ENCODE results near the gene CDH24.

CDH24 gene

DNA sequence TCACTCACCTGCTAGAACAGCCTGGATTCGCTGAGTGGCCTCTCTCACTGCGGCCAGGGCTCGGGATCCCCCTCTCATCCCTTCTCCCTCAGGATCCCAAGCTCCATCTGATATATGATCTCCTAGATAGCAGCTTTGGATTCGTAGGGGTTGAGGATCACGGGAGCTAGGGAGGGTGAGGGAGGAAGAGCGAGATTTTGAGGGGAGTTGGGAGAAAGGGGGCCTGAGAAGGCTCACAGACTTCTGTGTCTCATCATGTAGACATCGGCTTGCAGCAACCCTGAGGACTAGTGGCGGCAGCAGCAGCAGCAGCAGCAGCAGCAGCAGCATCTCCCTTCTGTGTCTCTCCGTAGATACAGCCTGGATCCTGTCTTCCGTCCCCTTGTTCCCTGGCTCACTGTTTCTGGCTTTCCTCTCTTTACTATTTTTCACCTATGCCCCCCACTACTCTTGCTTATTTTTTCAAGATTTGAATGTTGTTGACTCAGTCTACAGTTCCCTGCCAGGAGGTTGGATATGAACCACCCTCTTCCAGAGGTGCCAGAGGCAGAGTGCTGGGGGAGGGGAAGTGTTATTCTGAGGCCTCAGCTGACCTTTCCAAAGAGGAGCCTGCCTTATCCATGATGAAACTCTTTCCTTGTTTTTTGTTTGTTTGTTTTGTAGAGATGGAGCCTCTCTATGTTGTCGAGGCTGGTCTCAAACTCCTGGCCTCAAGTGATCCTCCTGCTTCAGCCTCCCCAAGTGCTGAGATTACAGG lies 47.4 kb upstream of the CDH24 start, which contains the start of gene CIROP:
CIROP (minus strand) TSS at position 399 of the 757 bp plus-strand sequence; CDS start at position 330, 69 bp downstream.
- Histone ChIP-seq H3K9me2 (replicated peaks; ENCODE audit: insufficient read depth, low read length) (no peaks in the 10 kb centered on the region), H2AFZ (ENCODE audit: low read length) (no peak within 1 kb of the TSS), H3K9ac (ENCODE audit: low read length) (no peak within 1 kb of the TSS), H3K27me3 (replicated peaks; ENCODE audit: insufficient read depth, low read length) (no peaks in the 10 kb centered on the region), H3K79me2 (ENCODE audit: low read length) (no peaks in the 10 kb centered on the region), H3K4me3 (ENCODE audit: low read length) (no peak within 1 kb of the TSS), H3K4me2 (ENCODE audit: low read depth, low read length) (no peak within 1 kb of the TSS), H3K9me3 (replicated peaks; ENCODE audit: insufficient read depth, low read length) (no peaks in the 10 kb centered on the region), H4K20me1 (ENCODE audit: insufficient read depth, low read length) (no peaks in the 10 kb centered on the region), H3K36me3 (replicated peaks; ENCODE audit: insufficient read depth, low read length) (no peaks in the 10 kb centered on the region), H3K27ac (ENCODE audit: low read length) (no peak within 1 kb of the TSS), H3F3A (ENCODE audit: insufficient read depth, low read length) (no peaks in the 10 kb centered on the region), H3K4me1 (ENCODE audit: low read length) (peaks cover 9% of the 10 kb centered on the region)
- no peak for DNase-seq
- TF ChIP-seq EZH2phosphoT487 (IDR thresholded peaks at IDR 0.05; ENCODE audit: low read length), result no peak
- no peak for TF ChIP-seq EZH2 (optimal IDR thresholded peaks at IDR 0.05; ENCODE audit: low read depth, low read length)
- TF ChIP-seq, protein P1, sequence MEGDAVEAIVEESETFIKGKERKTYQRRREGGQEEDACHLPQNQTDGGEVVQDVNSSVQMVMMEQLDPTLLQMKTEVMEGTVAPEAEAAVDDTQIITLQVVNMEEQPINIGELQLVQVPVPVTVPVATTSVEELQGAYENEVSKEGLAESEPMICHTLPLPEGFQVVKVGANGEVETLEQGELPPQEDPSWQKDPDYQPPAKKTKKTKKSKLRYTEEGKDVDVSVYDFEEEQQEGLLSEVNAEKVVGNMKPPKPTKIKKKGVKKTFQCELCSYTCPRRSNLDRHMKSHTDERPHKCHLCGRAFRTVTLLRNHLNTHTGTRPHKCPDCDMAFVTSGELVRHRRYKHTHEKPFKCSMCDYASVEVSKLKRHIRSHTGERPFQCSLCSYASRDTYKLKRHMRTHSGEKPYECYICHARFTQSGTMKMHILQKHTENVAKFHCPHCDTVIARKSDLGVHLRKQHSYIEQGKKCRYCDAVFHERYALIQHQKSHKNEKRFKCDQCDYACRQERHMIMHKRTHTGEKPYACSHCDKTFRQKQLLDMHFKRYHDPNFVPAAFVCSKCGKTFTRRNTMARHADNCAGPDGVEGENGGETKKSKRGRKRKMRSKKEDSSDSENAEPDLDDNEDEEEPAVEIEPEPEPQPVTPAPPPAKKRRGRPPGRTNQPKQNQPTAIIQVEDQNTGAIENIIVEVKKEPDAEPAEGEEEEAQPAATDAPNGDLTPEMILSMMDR (IDR thresholded peaks at IDR 0.05; ENCODE audit: low read length), result no peak

DNA sequence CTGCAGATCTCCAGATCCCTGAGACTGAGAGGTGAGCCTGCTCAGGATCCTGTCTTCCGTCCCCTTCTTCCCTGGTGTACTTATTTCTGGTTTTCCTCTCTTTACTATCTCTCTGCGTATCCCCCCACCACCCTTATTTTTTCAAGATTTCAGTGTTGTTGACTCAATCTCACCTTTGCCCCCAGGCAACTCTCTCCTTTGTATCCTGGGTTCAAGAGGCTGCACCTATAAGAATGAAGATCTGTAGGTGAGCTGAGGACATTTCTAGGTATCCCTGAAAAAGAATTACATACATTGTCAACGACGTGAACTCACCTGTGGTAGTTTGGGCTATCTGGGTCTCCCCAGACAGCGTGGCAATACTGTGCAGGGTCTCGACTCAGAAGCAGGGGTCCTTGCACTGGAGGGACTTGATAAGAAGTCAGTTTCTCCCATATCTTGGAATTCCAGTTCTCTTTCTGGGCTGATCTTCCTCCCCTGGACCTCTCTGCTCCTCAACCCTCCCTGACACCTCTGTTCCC lies 46.8 kb upstream of the CDH24 start:
- Histone ChIP-seq H3K9ac (ENCODE audit: low read length) (no peak overlapping the region), H3K4me3 (ENCODE audit: low read length) (no peak overlapping the region), H3K4me1 (ENCODE audit: low read length) (peaks cover 9% of the 10 kb centered on the region), H3K9me2 (replicated peaks; ENCODE audit: insufficient read depth, low read length) (no peaks in the 10 kb centered on the region), H3K9me3 (replicated peaks; ENCODE audit: insufficient read depth, low read length) (no peaks in the 10 kb centered on the region), H3K27me3 (replicated peaks; ENCODE audit: insufficient read depth, low read length) (no peaks in the 10 kb centered on the region), H2AFZ (ENCODE audit: low read length) (no peak overlapping the region), H3K4me2 (ENCODE audit: low read depth, low read length) (no peak overlapping the region), H4K20me1 (ENCODE audit: insufficient read depth, low read length) (no peaks in the 10 kb centered on the region), H3K27ac (ENCODE audit: low read length) (no peak overlapping the region), H3K79me2 (ENCODE audit: low read length) (no peaks in the 10 kb centered on the region), H3K36me3 (replicated peaks; ENCODE audit: insufficient read depth, low read length) (no peaks in the 10 kb centered on the region), H3F3A (ENCODE audit: insufficient read depth, low read length) (no peaks in the 10 kb centered on the region)
- TF ChIP-seq EZH2phosphoT487 (IDR thresholded peaks at IDR 0.05; ENCODE audit: low read length) (no peak), EZH2 (optimal IDR thresholded peaks at IDR 0.05; ENCODE audit: low read depth, low read length) (no peak)
- TF ChIP-seq, protein P1 (IDR thresholded peaks at IDR 0.05; ENCODE audit: low read length), result no peak
- DNase-seq, result no peak

DNA sequence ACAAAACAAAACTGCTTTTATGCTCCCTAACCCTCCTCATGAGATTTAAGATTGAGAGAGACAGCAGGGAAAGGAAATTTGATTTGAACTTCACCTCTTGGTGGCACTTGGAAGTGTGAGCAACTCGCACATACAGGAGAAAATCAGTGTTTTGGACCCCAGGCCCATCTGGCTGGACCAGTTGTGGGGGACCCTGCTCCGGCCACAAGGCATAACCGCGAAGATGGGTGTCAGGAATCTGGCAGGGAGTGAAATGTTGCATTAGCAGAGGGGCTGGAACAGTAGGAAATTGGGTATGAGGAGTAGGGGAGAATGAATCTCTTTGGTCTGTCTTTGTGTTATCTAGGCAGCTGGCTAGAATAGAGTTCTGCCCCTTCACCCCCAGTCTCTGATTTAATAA lies 46.3 kb upstream of the CDH24 start:
- no peak overlapping the region for H3K4me3 ChIP-seq (ENCODE audit: low read length)
- H3K79me2 ChIP-seq (ENCODE audit: low read length), result 0 out of 2 replicates have a peak, but pooled peaks cover 3% of the 10 kb centered on the region
- H3K9me3 ChIP-seq (replicated peaks; ENCODE audit: insufficient read depth, low read length), result no peaks in the 10 kb centered on the region
- no peak overlapping the region for H2AFZ ChIP-seq (ENCODE audit: low read length)
- H3K4me2 ChIP-seq (ENCODE audit: low read depth, low read length), result no peak overlapping the region
- no peak overlapping the region for H3K9ac ChIP-seq (ENCODE audit: low read length)
- H3K27ac ChIP-seq (ENCODE audit: low read length), result no peak overlapping the region
- peaks cover 9% of the 10 kb centered on the region for H3K4me1 ChIP-seq (ENCODE audit: low read length)
- TF ChIP-seq EZH2phosphoT487 (IDR thresholded peaks at IDR 0.05; ENCODE audit: low read length), result no peak
- TF ChIP-seq EZH2 (optimal IDR thresholded peaks at IDR 0.05; ENCODE audit: low read depth, low read length), result no peak
- TF ChIP-seq, protein P1 (IDR thresholded peaks at IDR 0.05; ENCODE audit: low read length), result no peak
- no peaks in the 10 kb centered on the region for H4K20me1 ChIP-seq (ENCODE audit: insufficient read depth, low read length)
- no peaks in the 10 kb centered on the region for H3F3A ChIP-seq (ENCODE audit: insufficient read depth, low read length)
- H3K9me2 ChIP-seq (replicated peaks; ENCODE audit: insufficient read depth, low read length), result no peaks in the 10 kb centered on the region
- DNase-seq, result no peak
- no peaks in the 10 kb centered on the region for H3K36me3 ChIP-seq (replicated peaks; ENCODE audit: insufficient read depth, low read length)
- no peaks in the 10 kb centered on the region for H3K27me3 ChIP-seq (replicated peaks; ENCODE audit: insufficient read depth, low read length)
